K562 (cell line): ENCODE measurements around the gene SGPP2. TPM values are rescaled to one million over a fixed set of nuclear protein-coding genes. Genes with fewer than 3 reads are reported as not detected.

Experiments
- ATAC-seq: fragments of 200-7000 bp; cut with Tn5 transposase; 3 replicates; pipeline ENCODE4 v1.9.1; 2020; ENCODE audit warnings: moderate library complexity
- BruUV-seq: library from RNA; stranded (reverse); fragments of 400-500 nt; replicated peaks from 2 replicates; lab custom pipeline; 2021; lab: Mats Ljungman, UMichigan
- CTCF ChIA-PET: fragments of 300-600 bp; formaldehyde crosslinking; extraction: SDS; loops from one replicate; lab custom pipeline; 2021; ENCODE audit warnings: low intra/inter-chr PET ratio; lab: Yijun Ruan, JAX
- POLR2A ChIA-PET: fragments of 300-600, 350-650 bp; sonication (Branson Sonifier 250); formaldehyde crosslinking; extraction: SDS; loops from one replicate; lab custom pipeline; 2021; ENCODE audit warnings: antibody characterized with exemption, inconsistent platforms; lab: Yijun Ruan, JAX
- DNase-seq, 4 experiments: peaks; one replicate each; pipeline versions ENCODE4 v3.0.0 to v3.0.0-alpha.2; 2011 to 2018; ENCODE audit warnings: low spot score in 3 of 4, mixed read lengths in 3 of 4; ENCODE audit errors: extremely low read depth in 1 of 4
- FAIRE-seq: peaks from 2 replicates; lab custom pipeline; 2011; peaks lifted over from hg19 to GRCh38; lab: Jason Lieb, UNC
- H2AFZ ChIP-seq: 2 replicates; pipeline ENCODE4 v1.6.0; 2011; ENCODE audit warnings: low read depth, low read length, control low read depth, inconsistent platforms
- H3K27ac ChIP-seq: fragments of 200-600 bp; 3 replicates; pipeline ENCODE4 v1.8.0; 2011; ENCODE audit warnings: low read depth, mild to moderate bottlenecking, control low read depth, inconsistent platforms, low read length, moderate library complexity, mixed read lengths; ENCODE audit errors: extremely low read depth
- H3K27me3 ChIP-seq, 2 experiments: fragments of 300-600 bp in 1 of 2; 2 replicates in 1 of 2; 3 replicates in 1 of 2; pipeline versions ENCODE4 v1.6.0 to v1.8.0; 2011; ENCODE audit warnings: inconsistent platforms in 2 of 2, low read length in 2 of 2, mild to moderate bottlenecking in 1 of 2, mixed read lengths in 1 of 2, moderate library complexity in 1 of 2; ENCODE audit not compliant: control insufficient read depth in 2 of 2, insufficient read depth in 2 of 2
- H3K36me3 ChIP-seq: fragments of 300-600 bp; 3 replicates; pipeline ENCODE4 v1.8.0; 2011; ENCODE audit warnings: mild to moderate bottlenecking, low read length, inconsistent platforms; ENCODE audit not compliant: control insufficient read depth, insufficient read depth
- H3K4me1 ChIP-seq, 2 experiments: fragments of 200-600 bp in 1 of 2; replicated peaks in 1 of 2; 2 replicates in 1 of 2; 3 replicates in 1 of 2; pipeline versions ENCODE4 v1.5.1 to v1.8.0; 2011; ENCODE audit warnings: inconsistent platforms in 2 of 2, low read length in 2 of 2, mild to moderate bottlenecking in 1 of 2, mixed read lengths in 1 of 2, moderate library complexity in 1 of 2; ENCODE audit not compliant: control insufficient read depth in 2 of 2, insufficient read depth in 2 of 2
- H3K4me2 ChIP-seq: 2 replicates; pipeline ENCODE4 v1.6.1; 2011; ENCODE audit warnings: low read length, control low read depth, inconsistent platforms, mixed read lengths; ENCODE audit not compliant: insufficient read depth
- H3K4me3 ChIP-seq: fragments of 200-600 bp; sonication (generic), shearing (Covaris generic); 2 replicates; pipeline ENCODE4 v1.5.1; 2016; ENCODE audit warnings: control low read depth, inconsistent platforms
- H3K79me2 ChIP-seq: fragments of 200-600 bp; 3 replicates; pipeline ENCODE4 v1.8.0; 2011; ENCODE audit warnings: low read length, inconsistent platforms; ENCODE audit not compliant: control insufficient read depth, insufficient read depth
- H3K9ac ChIP-seq, 2 experiments: 2 replicates each; pipeline versions ENCODE4 v1.6.0 to v1.6.1; 2011; ENCODE audit warnings: low read depth in 2 of 2, low read length in 2 of 2, control low read depth in 1 of 2, inconsistent platforms in 1 of 2, mild to moderate bottlenecking in 1 of 2, mixed read lengths in 1 of 2; ENCODE audit not compliant: insufficient read depth in 1 of 2
- H3K9me1 ChIP-seq: one replicate; pipeline ENCODE4 v1.6.0; 2011; ENCODE audit warnings: inconsistent platforms, mild to moderate bottlenecking, low read length, moderate library complexity; ENCODE audit not compliant: control insufficient read depth, insufficient read depth
- H3K9me3 ChIP-seq: replicated peaks from 2 replicates; pipeline ENCODE4 v1.5.1; 2011; ENCODE audit warnings: low read depth, low read length, inconsistent platforms; ENCODE audit not compliant: control insufficient read depth, insufficient read depth
- H4K20me1 ChIP-seq: replicated peaks from 2 replicates; pipeline ENCODE4 v1.6.1; 2011; ENCODE audit warnings: low read length, inconsistent platforms, mixed read lengths; ENCODE audit not compliant: control insufficient read depth, insufficient read depth
- HOXB6 ChIP-seq: fragments of 250-450 bp; sonication (Bioruptor Pico); IDR thresholded peaks from 2 replicates; pipeline ENCODE4 v1.5.1; 2022; ENCODE audit warnings: mild to moderate bottlenecking, borderline replicate concordance
- IFI16 ChIP-seq: fragments of 250-450 bp; sonication (Bioruptor Pico); IDR thresholded peaks from 2 replicates; pipeline ENCODE4 v2.1.2; 2022; ENCODE audit warnings: mild to moderate bottlenecking, inconsistent platforms
- NR1H2 ChIP-seq: sonication (generic); formaldehyde crosslinking; IDR thresholded peaks from 2 replicates; pipeline ENCODE4 v1.4.0; 2020; ENCODE audit warnings: mild to moderate bottlenecking, missing genetic modification reagents
- NUFIP1 ChIP-seq: fragments of 450-650 bp; IDR thresholded peaks from 2 replicates; pipeline ENCODE4 v1.6.1; 2018; ENCODE audit not compliant: partially characterized antibody
- RBBP5 ChIP-seq: fragments of 200-600 bp; sonication (generic); IDR thresholded peaks from 2 replicates; pipeline ENCODE4 v1.6.1; 2012; ENCODE audit warnings: borderline replicate concordance, mild to moderate bottlenecking, low read length, control low read depth, inconsistent platforms; ENCODE audit not compliant: insufficient read depth, poor library complexity, severe bottlenecking
- RHOXF2B ChIP-seq: fragments of 250-450 bp; sonication (Bioruptor Pico); conservative IDR thresholded peaks from 2 replicates; pipeline ENCODE4 v1.5.1; 2021
- SP1 ChIP-seq: sonication (generic); formaldehyde crosslinking; IDR thresholded peaks from 2 replicates; pipeline ENCODE4 v1.8.1; 2022; ENCODE audit warnings: mild to moderate bottlenecking, missing genetic modification reagents
- SRSF7 ChIP-seq: fragments of 200-400 bp; formaldehyde crosslinking; optimal IDR thresholded peaks from 2 replicates; pipeline ENCODE3; 2017; ENCODE audit warnings: mild to moderate bottlenecking, low read depth, low read length
- TEAD2 ChIP-seq: fragments of 450-650 bp; IDR thresholded peaks from 2 replicates; pipeline ENCODE4 v1.6.1; 2016; ENCODE audit warnings: missing genetic modification characterization, control low read depth, missing compliant biosample characterization
- ZBTB17 ChIP-seq: fragments of 450-650 bp; formaldehyde crosslinking; IDR thresholded peaks from 2 replicates; pipeline ENCODE4 v1.4.0; 2020; ENCODE audit warnings: mild to moderate bottlenecking
- ZKSCAN1 ChIP-seq: fragments of 150-350 bp; IDR thresholded peaks from 2 replicates; pipeline ENCODE4 v1.6.1; 2016; ENCODE audit warnings: low read depth, low read length
- WGBS: fragments of 100-300 bp; shearing (Covaris generic); methylation state at CpG from one replicate; pipeline ENCODE4 v1.1.6; 2016; ENCODE audit warnings: low coverage, mixed read lengths; ENCODE audit not compliant: insufficient coverage; ENCODE audit errors: missing lambda C conversion rate; 5-methylcytosine and 5-hydroxymethylcytosine counted together
- in situ Hi-C: fragments of 300-500 bp; cut with MboI; formaldehyde crosslinking; loops from 4 replicates; pipeline ENCODE4 v1.15.0; 2018; ENCODE audit warnings: inconsistent platforms, mixed read lengths
- intact Hi-C: fragments of 100-400 bp; cut with micrococcal nuclease; formaldehyde crosslinking; loops from 2 replicates; pipeline ENCODE4 v1.14.2; 2022
- polyA plus RNA-seq, 8 experiments: library from polyadenylated mRNA; depleted of rRNA in 4 of 8; stranded (reverse) in 5 of 8; unstranded in 3 of 8; fragments of >200 nt; fragmentation: Nextera tagmentation in 2 of 8; fragmentation: Illumina TruSeq in 1 of 8; extraction: Ambion mirVana in 2 of 8; extraction: Trizol in 1 of 8; gene quantifications; 2 replicates each; pipeline versions ENCODE4 v1.2.1 to v1.2.3, GENCODE V29; 2011 to 2014; ENCODE audit warnings: inconsistent platforms in 1 of 8, missing spikeins in 1 of 8
- total RNA-seq, 7 experiments: library from RNA; depleted of rRNA in 6 of 7; stranded (reverse); fragments of >200 nt in 6 of 7; fragmentation: Illumina TruSeq in 2 of 7; extraction: Trizol in 2 of 7; gene quantifications; 2 replicates each; pipeline versions ENCODE4 v1.2.1 to v1.2.3, GENCODE V29; 2011 to 2021; ENCODE audit warnings: low replicate concordance in 1 of 7

Gene SGPP2
- total and polyA plus RNA-seq, 9 of the 15 experiments (the other 6 are each of a cell fraction or from before 2014, with no cell fraction given): 0.01 to 0.04 TPM; not detected in 7

- TF ChIP-seq SP1 (CRISPR knock-in tag) (no peak), NUFIP1 (no peak), HOXB6 (CRISPR knock-in tag) (no peak), IFI16 (CRISPR knock-in tag) (no peak), ZKSCAN1 (no peak), RBBP5 (no peak), ZBTB17 (CRISPR knock-in tag) (no peak), NR1H2 (CRISPR knock-in tag) (no peak), RHOXF2B (CRISPR knock-in tag) (no peak), TEAD2 (tag) (no peak), SRSF7 (no peak)
- Histone ChIP-seq H3K79me2 (no peaks in the 10 kb centered on the region), H3K36me3 (no peaks in the 10 kb centered on the region), H3K4me2 (no peak overlapping the region), H4K20me1 (no peaks in the 10 kb centered on the region), H3K9me3 (no peaks in the 10 kb centered on the region), H2AFZ (no peak overlapping the region), H3K27me3 (no peaks in the 10 kb centered on the region), H3K27ac (no peak overlapping the region), H3K4me3 (no peak overlapping the region), H3K9ac (no peak overlapping the region), H3K9me1 (no peaks in the 10 kb centered on the region), H3K4me1 (no peaks in the 10 kb centered on the region)
- in situ Hi-C loops (no loop called here), intact Hi-C loops (no loop called here)
- ChIA-PET POLR2A (no interaction called here), CTCF (no interaction called here)
- no peak for DNase-seq
- BruUV-seq: no TSS peak
- ATAC-seq: no peak
- FAIRE-seq: no peak
- WGBS: 0% methylated on average over 1 of the region's 1 CpG
Measured at GRCh38 chr2:222439692-222440091, 15.3 kb downstream of the SGPP2 start.
